GM21723 (cell line): ENCODE results near the gene PHLDA1.
"Not testable (repeated sequence)": the region's sequence is repeated elsewhere in the genome, so short reads cannot be mapped to it uniquely, and the experiment has no call there.

Experiments used
- ATAC-seq: cut with Tn5 transposase; IDR thresholded peaks from one replicate; pipeline ENCODE4 v1.9.1; 2021; ENCODE audit warnings: mild to moderate bottlenecking, moderate library complexity; ENCODE audit not compliant: unreplicated experiment

PHLDA1 gene

GRCh38 chr12:75986001-75986746 lies 45.4 kb downstream of the PHLDA1 start:
- no peak for ATAC-seq

- ATAC-seq = no peak
Measured at GRCh38 chr12:75985566-75985965, 46.0 kb downstream of the PHLDA1 start.

- ATAC-seq = no peak
Measured at GRCh38 chr12:75984577-75985182, 46.9 kb downstream of the PHLDA1 start.

- ATAC-seq = not testable (repeated sequence)
Measured at GRCh38 chr12:75983851-75984250, 47.7 kb downstream of the PHLDA1 start.

- no peak for ATAC-seq
Measured at GRCh38 chr12:75982979-75983660, 48.5 kb downstream of the PHLDA1 start.

- ATAC-seq = no peak
Measured at GRCh38 chr12:75982169-75982564, 49.4 kb downstream of the PHLDA1 start.

- ATAC-seq = peak; percentile 37
Measured at GRCh38 chr12:75981247-75982168, 50.1 kb downstream of the PHLDA1 start.

GRCh38 chr12:75979181-75979580 lies 52.4 kb downstream of the PHLDA1 start:
- ATAC-seq = peak; percentile 43

GRCh38 chr12:75978677-75979076 lies 52.9 kb downstream of the PHLDA1 start:
- ATAC-seq = no peak

- ATAC-seq = peak; percentile 94
Measured at GRCh38 chr12:75977952-75978671, 53.5 kb downstream of the PHLDA1 start.

- peak; percentile 2 for ATAC-seq
Measured at GRCh38 chr12:75977590-75977951, 54.0 kb downstream of the PHLDA1 start.

- ATAC-seq = no peak
Measured at GRCh38 chr12:75976913-75977312, 54.7 kb downstream of the PHLDA1 start.

- no peak for ATAC-seq
Measured at GRCh38 chr12:75976113-75976512, 55.5 kb downstream of the PHLDA1 start.

GRCh38 chr12:75975702-75976101 lies 55.9 kb downstream of the PHLDA1 start:
- ATAC-seq = no peak
